C1 segment of cervical spinal cord (tissue), 14 donors: ENCODE data around the gene MORN1.

Experiments
- DNase-seq, 14 donors: peaks; one replicate each; lab custom pipeline; 2025; lab: John Stamatoyannopoulos, UW

The MORN1 gene

DNA sequence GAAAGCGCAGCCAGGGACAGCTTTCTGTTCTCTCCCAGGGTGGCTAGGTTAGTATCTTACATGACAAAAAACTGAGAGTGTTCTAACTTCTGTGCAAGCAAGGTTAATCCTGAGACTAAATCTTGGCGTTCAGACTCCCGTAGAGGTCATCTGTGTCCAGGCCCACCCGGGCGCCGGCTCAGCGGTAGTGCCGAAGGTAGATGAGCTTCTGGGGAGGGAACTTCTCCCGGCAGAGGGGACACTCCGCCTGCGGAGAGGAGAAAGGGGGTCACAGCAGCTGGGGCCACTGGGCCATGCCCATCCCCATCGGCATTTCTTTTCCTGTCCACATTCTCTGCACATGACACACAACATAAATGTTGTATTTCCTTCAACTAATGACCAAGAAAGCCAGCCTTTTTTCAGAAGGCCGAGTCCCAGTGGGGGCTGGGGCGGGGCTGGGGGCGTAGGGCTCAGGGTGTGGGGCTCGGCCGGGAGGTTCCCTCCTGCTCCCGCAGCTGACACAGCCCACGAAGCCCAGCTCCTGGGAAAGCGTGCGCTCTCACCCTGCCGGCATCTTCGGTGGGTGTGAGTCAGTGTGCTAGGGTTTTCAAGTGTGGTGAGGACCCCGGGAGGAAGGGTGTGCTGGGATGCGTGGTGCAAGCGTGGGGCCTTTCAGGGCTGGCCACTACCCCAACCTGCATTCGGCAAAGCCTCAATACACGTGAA, 14.4 kb upstream of the MORN1 start:
- DNase-seq = no peak

DNA sequence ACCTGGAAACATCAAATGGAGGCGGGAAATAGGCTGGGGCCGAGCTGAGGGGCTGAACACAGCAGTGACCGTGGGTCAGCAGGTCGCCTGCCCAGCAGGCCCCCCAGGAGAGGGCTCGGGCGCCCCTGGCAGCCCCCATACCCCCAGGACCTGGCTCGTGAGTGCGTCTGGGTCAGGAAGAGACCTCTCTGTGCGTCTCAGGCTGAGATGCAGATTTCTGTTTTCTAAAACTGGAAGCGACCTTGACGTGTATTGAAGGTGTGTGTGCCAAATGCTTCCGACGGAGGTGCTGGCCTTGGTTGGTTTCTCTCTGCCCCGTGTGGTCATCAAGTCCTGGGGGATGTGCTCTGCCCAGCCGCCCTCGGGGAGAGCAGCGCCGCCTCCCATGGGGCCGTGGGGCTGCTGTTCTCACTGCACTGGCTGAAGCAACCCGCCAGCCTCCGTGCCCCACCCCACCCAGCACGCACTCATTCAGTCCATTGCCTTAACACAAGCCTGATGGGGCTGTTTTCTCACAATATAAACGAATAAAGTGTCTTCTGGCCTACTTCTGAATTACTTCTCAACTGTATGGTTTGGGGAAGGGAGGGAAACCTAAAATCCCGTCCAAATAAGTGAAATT, 13.6 kb upstream of the MORN1 start:
- DNase-seq = no peak

DNA sequence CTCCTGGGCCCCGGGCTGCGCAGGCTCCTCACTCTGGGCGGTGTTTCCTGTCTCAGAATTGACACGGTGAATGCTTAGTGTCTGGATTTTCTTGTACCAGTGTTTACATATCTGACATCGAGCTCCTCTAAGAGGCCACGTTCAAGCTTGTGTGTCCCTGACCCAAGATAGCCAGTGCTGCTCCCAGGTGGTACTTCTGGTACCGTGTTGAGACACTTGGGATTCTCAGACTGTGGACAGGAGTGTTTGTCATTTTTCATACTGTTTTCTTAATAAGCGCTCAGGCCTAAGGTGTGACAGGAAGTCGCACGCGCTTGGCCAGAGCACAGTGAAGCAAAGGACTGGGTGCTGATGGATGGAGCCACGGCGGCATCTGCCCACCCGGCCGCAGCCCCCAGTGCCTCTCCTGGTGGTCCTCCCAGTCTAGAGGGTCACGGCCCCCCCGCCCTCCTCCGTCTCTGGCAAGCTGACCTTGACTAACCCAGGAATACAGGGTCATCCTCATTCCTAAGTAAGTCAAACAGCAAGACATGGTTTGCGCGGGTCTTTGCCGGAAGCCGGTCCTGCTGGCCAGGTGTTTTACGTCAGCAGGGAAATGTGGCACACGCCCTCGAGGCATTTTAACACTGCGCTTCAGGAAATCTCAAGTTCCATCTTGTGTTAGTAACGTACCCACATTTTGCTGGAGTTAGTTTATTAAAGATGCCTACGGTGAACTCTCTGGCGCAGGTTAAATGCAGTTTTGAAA, 13.0 kb upstream of the MORN1 start:
- DNase-seq = no peak

DNA sequence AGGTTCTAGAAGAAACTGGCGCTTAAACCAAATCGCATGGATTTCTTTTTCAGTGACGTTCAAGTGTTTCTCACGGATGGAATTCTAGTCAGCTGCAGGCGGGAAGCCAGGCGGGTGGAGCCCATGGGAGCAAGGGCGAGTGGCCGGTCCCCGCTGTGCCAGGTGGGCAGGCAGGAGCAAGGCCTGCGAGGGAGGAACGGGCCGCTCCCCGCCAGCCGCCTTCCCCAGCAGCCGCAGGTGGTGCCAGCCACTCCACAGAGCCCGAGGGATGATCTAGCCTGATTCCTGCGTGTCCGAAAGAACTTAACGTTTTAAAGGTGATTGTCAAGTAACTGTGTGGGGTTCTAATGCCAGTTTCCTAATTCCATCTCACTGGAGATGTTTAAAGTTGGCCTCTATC, 11.9 kb upstream of the MORN1 start:
- DNase-seq = no peak

DNA sequence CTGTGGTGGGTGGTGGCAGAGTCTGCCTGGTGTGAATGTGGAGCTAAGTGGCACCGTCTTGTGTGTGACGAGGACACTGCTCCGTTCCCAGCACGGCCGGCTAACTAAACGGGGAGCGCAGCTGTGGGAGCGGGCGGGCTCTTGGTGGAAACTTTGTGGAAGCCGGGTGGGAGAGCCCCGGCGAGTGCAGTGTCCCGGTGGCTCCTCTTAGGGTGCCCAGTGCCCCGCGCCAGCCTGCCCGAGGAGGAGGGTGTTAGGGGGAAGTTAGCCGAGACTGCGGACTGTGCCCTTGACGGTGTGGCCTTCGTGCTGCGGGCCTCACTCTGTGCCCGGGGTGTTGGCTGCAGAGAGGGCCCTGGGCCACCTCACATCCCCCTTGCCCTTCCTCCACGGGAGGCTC, 11.1 kb upstream of the MORN1 start:
- no peak for DNase-seq

DNA sequence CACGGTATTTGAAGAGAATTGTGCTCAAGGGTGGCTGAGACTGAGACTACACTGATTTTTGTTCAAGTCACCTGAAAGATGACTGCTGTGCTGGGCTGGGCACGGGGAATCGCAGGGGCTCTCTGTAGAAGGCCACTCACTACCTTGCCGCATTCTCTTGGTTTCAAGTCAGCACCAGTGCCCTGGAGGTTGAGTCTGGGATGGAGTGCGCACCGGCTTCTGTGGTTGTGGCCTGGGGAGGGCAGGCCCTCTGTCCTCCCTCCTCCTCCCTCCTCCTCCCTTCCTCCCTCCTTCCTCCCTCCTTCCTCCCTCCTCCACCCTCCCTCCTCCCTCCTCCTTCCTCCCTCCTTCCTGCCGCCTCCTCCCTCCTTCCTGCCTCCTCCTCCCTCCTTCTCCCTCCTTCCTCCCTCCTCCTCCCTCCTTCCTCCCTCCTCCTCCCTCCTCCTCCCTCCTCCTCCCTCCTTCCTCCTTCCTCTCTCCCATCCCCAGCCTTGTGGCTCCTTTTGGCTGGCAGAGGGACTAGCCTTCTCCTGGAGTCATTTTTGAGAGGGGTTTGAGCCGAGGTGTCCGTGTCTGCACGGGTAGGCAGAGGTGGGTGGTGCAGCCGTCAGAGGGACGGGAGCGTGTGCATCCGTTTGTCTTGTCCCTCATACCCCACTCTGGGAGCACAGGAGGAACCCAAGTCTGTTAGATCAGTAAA, 9.7 kb upstream of the MORN1 start:
- no peak for DNase-seq

DNA sequence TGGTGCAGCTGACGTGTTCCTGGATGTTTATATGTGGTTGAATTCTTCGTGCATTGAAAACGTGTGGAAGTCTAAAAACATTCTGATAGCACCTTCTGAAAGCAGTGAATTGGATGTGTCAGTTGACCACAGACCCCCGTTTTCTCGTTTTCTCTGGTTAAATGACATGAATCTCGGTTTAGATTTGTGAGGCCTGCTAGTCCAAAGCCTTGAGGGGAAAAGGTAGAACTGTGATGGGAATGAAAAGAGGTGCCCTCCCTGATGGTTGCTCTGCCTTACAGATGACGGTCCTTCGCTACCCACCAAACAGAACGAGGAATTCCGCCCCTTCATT, 9.2 kb upstream of the MORN1 start:
- no peak for DNase-seq

DNA sequence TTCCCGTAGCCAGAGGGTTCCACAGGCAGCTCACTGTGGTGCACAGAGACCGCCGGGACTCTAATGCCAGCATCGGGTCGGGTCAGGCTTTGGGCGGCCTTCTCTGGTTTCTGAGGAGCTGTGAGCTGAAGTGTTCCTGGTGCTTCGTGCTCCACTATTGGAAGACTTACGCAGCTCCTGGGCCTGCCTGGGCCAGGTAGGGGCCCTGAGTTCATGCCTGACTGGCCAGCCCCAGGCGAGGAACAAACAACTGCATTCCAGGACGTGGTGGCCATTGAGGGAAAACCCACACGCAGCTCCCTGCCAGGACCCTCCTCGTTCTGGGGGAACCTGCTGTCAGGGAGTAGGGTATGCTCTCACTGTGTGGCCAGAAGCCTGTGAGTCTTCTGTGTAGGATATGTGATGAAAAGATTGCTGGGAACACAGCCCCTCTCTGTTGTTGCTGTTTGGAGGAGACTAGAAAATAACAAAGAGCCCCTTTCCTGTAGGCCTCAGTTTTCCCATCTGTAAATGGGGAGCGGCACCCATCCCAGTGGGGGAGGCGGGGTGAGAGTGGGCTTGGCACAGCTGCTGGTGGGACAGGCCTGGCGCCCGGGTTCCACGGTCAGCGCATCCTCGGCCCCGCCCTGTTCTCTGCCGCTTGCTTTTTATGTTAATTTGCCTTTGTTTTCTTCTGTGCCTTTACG, 8.7 kb upstream of the MORN1 start:
- DNase-seq = no peak

DNA sequence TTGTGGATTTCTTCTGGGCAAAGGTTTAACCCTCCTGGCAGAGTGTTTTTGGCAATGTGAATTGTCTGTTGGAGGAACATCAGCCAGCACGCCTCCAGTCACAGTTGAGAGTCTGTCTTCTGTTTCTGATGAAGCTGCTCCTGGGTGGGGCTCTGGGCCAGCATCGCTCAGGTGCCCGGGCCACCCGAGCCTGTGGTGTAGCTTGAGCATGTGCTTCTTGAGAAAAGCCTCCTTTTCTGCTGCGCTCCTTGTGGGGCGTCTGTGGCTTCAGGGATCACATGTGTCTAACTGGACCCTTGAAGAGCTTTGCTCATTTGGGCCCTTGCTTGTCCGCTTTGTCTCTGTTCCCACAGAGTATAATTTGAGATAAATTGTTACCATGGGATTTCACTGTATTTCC, 7.5 kb upstream of the MORN1 start:
- no peak for DNase-seq

DNA sequence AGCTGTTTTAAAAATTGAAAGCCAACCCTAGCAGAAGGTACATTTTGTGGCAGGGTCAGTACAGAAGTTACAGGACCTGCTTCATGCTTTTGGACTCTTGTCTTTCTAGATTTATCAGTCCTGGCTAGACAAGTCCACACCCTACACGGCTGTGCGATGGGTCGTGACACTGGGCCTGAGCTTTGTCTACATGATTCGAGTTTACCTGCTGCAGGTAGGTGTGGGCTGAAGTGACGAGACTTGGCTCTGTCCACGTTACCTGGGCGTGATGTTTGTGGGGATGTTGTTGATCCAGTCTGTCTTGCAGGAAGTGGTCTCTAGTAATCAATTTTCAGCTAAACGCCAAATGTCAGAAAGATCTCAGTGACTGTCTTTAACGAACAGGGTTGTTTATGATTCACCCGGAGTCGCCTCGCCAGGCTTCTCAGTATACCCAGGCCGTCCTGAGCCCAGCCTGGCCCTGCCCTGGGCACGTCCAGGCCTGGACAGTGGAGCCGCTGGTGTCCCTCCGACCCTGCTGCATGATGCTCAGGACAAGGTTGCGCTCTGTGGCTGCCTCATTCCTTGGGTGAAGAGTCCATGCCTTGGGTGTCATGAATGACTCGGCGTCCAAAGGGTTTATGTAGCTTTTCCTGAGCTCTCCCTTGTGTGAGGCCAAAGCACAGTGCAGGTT, 5.8 kb upstream of the MORN1 start:
- no peak for DNase-seq

DNA sequence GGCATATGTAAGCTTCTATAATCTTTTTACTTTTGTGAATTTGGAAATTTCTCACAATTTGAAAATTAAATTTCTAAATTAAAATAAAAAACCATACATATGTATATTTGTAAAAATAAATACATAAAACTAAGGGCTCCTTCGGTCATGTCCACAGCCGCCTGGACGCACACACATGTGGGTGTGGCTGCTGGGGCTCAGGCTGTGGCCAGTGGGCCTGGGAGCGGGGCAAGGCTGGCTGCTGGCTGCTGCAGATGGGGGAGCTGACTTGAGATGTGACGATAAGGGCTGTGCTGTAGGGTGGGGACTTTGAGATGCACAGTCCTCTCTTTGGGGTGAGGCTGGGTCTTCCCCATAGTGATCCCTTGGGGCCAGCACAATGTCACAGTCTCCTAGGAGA, 5.1 kb upstream of the MORN1 start:
- no peak for DNase-seq

DNA sequence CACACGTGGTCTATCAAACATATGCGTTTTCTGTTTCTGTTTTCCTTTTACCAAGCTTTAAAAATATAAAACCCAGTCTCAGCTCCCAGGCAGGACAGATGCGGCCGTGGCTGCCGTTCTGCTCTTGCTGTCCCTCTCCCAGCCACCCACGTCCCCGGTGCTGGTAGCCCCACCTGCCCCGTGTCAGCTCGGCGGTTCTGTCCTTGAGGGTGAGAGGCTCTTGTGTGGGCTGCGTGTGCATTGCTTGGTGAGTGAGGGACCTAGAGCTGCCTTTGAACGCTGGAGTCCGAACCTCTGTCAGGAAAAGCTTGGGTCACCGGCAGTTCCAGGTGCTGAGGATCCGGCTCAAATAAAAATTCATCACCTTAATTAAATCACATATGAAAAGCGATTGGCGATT, 4.7 kb upstream of the MORN1 start:
- DNase-seq = no peak

DNA sequence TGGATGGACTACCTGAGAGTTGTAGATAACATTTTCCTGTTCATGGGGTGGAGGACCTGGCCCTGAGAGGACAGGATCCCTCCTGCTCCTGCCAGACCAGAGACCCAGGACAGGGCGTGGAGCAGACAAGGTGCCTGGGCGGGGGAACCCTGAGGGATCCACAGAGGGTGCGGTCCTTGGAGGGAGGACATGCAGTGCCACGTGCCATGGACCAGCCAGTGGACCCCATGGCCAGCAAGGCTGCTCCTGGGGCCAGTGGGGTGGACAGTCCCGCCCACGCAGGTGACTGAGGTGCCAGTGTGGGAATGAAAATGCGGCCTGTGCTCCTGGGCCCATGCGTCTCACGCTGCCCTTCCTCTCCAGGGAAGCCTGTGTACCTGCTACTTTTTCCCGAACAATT, 3.9 kb upstream of the MORN1 start:
- DNase-seq = no peak

DNA sequence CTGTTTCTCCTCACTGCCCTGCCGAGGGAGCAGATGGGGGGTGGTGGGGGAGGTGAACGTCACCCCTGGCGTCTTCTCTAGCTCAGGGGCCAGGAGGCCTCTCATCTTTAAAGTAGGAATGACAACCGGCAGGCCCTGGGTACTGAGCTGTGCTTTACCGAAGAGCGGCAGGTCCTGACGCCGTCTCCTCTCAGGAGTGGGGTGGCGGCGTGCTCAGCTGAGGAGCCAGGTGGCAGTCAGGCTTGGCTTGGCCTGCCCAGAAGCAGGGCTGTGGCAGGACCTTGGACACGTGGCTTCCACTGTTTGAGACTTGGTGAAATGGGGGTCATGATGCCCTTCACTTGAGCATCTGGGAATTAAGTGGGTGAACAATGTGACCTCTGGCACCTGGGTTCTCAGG, 3.4 kb upstream of the MORN1 start:
- DNase-seq = no peak

DNA sequence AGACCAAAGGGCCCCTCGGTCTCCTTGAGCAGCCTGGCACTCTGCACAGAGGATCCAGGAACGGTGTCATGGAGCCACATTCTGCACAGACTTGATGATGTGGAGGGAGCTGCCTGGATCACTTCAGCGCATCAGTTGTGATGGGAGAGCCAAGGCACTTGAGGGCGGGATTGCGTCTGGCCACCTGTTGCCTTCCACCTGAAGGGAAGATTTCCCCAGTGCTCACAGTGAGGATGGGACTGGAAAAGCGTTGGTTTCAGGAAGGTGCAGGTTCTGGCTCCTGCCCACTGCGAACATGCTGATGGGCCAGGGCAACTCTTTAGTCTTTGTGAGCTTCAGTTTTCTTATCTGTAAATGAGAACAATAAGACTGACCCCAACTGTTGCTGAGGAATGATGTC, 2.9 kb upstream of the MORN1 start:
- no peak for DNase-seq

DNA sequence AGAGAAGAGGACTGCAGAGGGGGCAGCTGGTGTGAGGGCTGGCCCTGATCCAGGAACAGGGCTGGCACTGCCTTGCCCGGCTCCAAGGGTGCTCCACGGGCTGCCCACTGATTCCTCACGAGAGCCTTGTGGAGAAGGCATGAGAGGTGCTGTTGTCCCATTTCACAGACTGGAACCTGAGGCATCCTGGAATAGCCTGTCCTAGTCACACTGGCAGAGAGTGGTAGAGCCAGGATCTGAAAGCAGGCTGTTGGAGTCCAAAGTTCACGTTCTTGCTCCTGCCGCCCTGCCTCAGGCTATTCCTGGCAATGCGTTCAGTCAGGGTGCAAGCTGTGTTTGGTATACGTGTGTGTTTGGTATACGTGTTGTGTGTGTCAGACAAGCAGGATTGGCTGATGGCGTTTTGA, 2.1 kb upstream of the MORN1 start:
- no peak for DNase-seq

DNA sequence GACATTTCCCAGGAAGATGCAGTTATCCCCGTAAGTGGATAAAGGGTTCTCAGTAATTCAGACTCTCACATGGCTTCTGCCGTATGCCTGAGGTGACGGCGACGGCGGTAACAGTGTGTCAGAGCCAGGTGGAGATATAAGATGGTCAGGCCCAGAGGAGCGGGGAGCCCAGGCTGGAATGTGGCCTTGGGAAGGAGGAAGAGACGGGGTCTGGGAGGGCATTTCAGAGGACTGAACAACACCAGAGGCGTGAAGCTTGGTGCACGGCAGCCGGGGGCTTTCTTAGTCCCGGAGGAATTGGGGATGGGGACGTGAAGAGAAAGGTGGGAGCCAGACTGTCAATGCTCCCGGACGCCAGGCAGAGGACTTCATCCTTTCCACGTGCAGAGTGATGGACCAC, 1.3 kb upstream of the MORN1 start:
- no peak for DNase-seq

DNA sequence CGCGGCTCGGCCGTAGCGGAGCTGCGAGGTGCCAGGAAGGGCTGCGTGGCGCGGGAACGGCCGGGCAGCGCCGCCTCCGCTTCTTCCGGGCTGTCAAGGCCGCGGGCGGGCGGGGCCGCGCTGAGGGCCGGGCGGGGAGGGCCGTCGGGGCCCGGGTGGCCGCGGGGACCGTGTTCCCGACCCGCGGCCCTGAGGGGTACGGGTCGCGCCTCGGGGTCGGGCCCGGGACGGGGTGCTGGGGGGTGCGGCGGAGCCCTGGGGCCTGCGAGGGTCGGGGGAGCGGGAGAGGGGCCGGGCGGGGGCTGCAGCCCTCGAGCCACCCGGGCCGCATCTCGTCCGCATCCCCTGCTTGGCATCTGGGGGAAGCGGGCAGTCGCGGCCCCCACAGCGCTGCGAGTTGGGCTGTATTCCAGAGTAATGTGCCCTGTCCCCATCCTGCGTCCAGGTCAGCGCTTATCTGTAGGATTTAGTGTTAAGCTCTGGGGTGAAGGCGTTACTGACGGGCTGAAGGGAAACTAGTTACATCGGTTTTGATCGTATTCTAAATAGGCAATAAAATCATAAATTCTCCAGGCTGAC, 666 bp upstream of the MORN1 start:
- DNase-seq = no peak

DNA sequence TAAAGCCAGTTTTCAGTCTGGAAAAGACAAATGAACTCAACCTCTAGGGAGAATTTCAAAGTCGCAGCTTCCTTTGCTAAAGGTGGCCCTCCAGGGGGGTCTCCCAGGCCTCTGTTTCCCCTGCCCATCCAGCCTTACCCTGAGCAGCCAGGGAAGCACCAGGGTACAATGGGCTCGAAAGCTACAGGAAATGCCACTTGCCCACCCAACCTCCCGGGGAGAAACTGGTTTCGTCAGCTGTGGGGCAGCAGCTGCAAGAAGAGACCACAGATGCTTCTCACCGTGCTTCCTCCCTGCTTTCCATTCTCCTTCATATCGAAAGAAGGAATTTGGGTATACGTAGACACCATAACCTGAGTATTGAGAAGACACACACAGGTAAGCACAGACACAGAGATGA, 1.7 kb downstream of the MORN1 start:
- no peak for DNase-seq

DNA sequence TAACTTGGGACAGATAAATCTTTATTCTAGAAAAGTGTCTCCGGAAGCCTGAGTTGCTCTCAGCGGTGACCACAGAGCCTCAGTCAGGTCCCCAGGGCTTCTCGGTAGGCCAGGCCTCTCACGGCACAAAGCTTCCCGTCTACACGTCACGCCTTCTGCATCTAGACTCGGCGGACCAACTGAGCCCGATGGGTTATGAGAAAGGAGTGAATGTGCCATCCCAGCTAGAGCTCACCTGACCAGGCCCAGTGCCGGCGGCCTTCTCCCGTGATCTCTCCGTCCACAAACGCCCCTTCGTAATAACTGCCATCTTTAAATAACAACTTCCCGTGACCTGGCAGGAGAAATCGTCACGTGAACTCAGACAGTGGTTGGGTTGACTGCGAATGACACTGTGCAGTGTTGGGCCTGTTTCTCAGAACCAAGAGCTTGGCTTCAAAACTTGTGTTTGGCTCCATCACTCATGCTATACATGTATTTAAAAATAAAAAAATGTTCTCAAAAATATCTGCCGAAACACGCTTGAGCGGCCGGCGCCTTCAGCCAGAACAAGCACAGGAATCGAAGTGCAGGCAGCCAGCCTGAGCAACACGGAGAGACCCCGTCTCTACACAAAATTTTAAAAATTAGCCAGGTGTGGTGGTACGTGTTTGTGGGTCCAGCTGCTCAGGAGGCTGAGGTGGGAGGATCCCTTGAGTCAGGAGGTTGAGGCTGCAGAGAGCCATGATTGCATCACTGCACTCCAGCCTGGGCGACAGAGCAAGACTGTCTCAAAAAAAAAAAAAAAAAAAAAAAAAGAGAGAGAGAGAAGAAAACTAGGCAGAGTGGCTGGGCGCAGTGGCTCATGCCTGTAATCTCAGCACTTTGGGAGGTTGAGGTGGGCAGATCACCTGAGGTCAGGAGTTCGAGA, 3.1 kb downstream of the MORN1 start:
- DNase-seq = no peak
